ENCODE data around the gene TTC19. TPM values are rescaled to one million over a fixed set of nuclear protein-coding genes. Genes with fewer than 3 reads are reported as not detected.

The TTC19 gene
- total and polyA plus RNA-seq, 2 of the 8 experiments (the other 6 are each of a cell fraction or from before 2014, with no cell fraction given) = 11.8 to 55.0 TPM

DNA sequence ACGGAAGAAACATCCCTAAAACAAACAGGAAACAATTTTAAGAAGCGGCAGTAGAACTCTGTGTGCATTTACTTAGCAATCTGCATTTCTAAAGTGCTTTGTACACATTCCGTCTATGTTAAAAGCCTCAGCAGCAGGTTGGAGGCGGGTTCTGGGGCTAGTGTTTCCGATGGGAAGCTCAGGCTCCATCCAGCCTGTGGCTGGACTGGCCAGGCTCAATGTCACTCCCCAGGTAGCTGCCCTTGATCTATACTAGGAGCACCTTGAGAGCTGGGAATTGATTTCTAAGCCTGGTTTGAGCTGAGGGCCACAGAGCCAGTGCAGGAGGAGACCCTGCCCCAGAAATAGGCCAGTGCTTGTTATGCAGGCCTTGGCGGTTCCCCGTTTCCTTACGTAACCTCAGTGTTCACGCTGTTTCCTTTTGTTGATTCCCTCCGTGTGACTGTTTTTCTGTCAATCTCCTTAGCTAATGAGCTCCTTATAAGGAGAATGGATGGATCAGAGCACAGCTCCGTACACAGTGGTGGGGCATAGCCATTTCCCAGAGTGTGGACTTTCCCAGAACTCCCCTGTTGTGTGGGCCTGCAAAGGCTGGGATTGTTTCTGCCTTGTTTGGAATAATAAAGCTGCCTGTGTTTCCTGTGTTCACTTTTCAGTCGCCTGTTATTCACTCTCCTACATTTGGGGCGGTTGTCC is 33.3 kb upstream of the TTC19 start (continued):
- TF ChIP-seq, protein P1, sequence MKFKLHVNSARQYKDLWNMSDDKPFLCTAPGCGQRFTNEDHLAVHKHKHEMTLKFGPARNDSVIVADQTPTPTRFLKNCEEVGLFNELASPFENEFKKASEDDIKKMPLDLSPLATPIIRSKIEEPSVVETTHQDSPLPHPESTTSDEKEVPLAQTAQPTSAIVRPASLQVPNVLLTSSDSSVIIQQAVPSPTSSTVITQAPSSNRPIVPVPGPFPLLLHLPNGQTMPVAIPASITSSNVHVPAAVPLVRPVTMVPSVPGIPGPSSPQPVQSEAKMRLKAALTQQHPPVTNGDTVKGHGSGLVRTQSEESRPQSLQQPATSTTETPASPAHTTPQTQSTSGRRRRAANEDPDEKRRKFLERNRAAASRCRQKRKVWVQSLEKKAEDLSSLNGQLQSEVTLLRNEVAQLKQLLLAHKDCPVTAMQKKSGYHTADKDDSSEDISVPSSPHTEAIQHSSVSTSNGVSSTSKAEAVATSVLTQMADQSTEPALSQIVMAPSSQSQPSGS (IDR thresholded peaks at IDR 0.05; ENCODE audit: low read length) = peak; percentile 39; the same call in 1 of the 2 replicates
- 0 out of 2 replicates have a peak, but pooled peaks have one; percentile 1 for TF ChIP-seq POU5F1 (IDR thresholded peaks at IDR 0.05; ENCODE audit: low read depth, low read length)
- peak; percentile 84 for TF ChIP-seq SRF (IDR thresholded peaks at IDR 0.05; ENCODE audit: low read depth, low read length)
- TF ChIP-seq GTF2F1 (IDR thresholded peaks at IDR 0.05; ENCODE audit: borderline replicate concordance, low read depth, low read length) = no peak
- peak; percentile 67 for TF ChIP-seq CEBPB (IDR thresholded peaks at IDR 0.05; ENCODE audit: low read depth, low read length)
- TF ChIP-seq KDM4A (IDR thresholded peaks at IDR 0.05; ENCODE audit: low read depth, low read length, severe bottlenecking) = peak; percentile 1
- TF ChIP-seq SIN3A (conservative IDR thresholded peaks at IDR 0.05 in 1 of 2, IDR thresholded peaks at IDR 0.05 in 1 of 2; ENCODE audit: low read depth in 1 of 2, low read length in 2 of 2) = peak in 1 of 2 experiments; percentile 27; a peak in 1 of 4 replicates
- TF ChIP-seq BCL11A (IDR thresholded peaks at IDR 0.05; ENCODE audit: low read depth in 2 of 2, low read length in 2 of 2) = no peak
- TF ChIP-seq POLR2A (IDR thresholded peaks at IDR 0.05; ENCODE audit: control extremely low read depth in 1 of 2, low read depth in 2 of 2, low read length in 2 of 2) = peak in 1 of 2 experiments; percentile 45; a peak in 1 of 3 replicates
- TF ChIP-seq TEAD4 (IDR thresholded peaks at IDR 0.05; ENCODE audit: low read depth, low read length) = peak; percentile 42

All from H1 (cell line).